ENCODE results near the gene HLA-DPA1. TPM values are rescaled to one million over a fixed set of nuclear protein-coding genes. Genes with fewer than 3 reads are reported as not detected.

Gene HLA-DPA1
- total and polyA plus RNA-seq, 10 of the 15 experiments (the other 5 are each of a cell fraction or from before 2014, with no cell fraction given): 508 to 1,640 (median 829) TPM

DNA sequence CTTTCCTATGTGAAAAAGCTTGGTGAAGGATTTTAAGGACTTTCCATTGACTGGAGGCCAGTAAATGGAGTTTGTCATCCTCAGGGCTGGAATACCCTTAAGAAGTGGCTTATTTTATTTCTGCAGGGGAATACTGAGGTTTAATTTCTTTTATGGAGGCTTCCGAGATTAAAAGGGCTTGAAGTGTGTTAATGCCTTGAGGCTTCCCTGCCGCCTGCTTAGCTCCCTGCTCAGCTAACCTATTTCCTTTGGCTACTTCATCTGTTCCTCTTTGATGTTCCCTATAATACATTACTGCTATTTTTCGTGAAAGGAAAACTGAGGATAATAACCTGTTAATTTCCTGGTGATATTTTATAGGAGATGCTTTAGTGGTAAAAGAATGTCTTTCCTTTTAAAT is 46.6 kb upstream of the HLA-DPA1 start:
- RAD21 ChIA-PET (ENCODE audit: unreplicated experiment): interaction anchor here (0.7 to 4.2 kb wide), 9 partner anchors 10 to 136 kb away, joined by 3 to 19 read pairs (median 6); no protein-coding TSS in a partner anchor
- ATAC-seq (no peak), FAIRE-seq (no peak), DNase-seq (ENCODE audit: low read depth, low spot score) (no peak)
- Histone ChIP-seq H3K4me2 (ENCODE audit: control insufficient read depth, insufficient read depth) (no peak overlapping the region), H3K27ac (ENCODE audit: control insufficient read depth, insufficient read depth) (no peak overlapping the region), H3K9ac (ENCODE audit: control insufficient read depth, insufficient read depth, low read length) (no peak overlapping the region), H3K27me3 (replicated peaks in 1 of 2; ENCODE audit: control insufficient read depth in 2 of 2, insufficient read depth in 2 of 2, low read length in 1 of 2) (peaks cover 0 to 2% of the 10 kb centered on the region in 2 experiments; a peak in 2 of 4 replicates), H3K79me2 (ENCODE audit: control insufficient read depth, insufficient read depth, low read length) (no peaks in the 10 kb centered on the region), H3K9me3 (replicated peaks; ENCODE audit: control insufficient read depth, insufficient read depth, low read length) (peaks cover 13% of the 10 kb centered on the region), H3K4me3 (no peak overlapping the region), H2AFZ (ENCODE audit: control insufficient read depth, low read depth, low read length) (no peak overlapping the region), H4K20me1 (ENCODE audit: control insufficient read depth, insufficient read depth) (no peaks in the 10 kb centered on the region), H3K4me1 (ENCODE audit: control insufficient read depth, insufficient read depth, low read length) (peaks cover 23% of the 10 kb centered on the region), H3K36me3 (ENCODE audit: control insufficient read depth in 2 of 2, insufficient read depth in 2 of 2, low read length in 1 of 2) (no peaks in the 10 kb centered on the region)
- CTCF ChIA-PET: interaction anchor here (0.9 to 8.9 kb wide), 18 partner anchors 8 to 135 kb away, joined by 3 to 184 read pairs (median 6); no protein-coding TSS in a partner anchor
- no peak for TF ChIP-seq TBL1XR1 (IDR thresholded peaks at IDR 0.05; ENCODE audit: low read depth, low read length)
- no peak for TF ChIP-seq ZSCAN29 (IDR thresholded peaks at IDR 0.05)
- no peak for TF ChIP-seq NFYB (IDR thresholded peaks at IDR 0.05; ENCODE audit: insufficient read depth, low read depth, low read length)
- TF ChIP-seq SP1 (IDR thresholded peaks at IDR 0.05; ENCODE audit: low read depth, low read length): no peak
- no peak for TF ChIP-seq GATAD2B (conservative IDR thresholded peaks at IDR 0.05; ENCODE audit: low read depth)
- intact Hi-C loops (cut with micrococcal nuclease; ENCODE audit: unreplicated experiment): no loop called here
- in situ Hi-C loops (cut with MboI): no loop called here
- SMC1A ChIA-PET (ENCODE audit: uncharacterized antibody, unreplicated experiment): interaction anchor here (0.6 to 8.9 kb wide), 14 partner anchors 7 to 224 kb away, joined by 3 to 139 read pairs (median 6); partner anchors contain the start of gene HLA-DOA
- POLR2A ChIA-PET: interaction anchor here (1.0 kb wide), 1 partner anchor 53 kb away, joined by 3 read pairs; no protein-coding TSS in a partner anchor
- BruUV-seq (replicated peaks): no TSS peak
- 44% methylated on average over 3 of the region's 3 CpGs for WGBS (ENCODE audit: insufficient coverage, insufficient replicate concordance, low lambda C conversion rate, missing lambda C conversion rate)

DNA sequence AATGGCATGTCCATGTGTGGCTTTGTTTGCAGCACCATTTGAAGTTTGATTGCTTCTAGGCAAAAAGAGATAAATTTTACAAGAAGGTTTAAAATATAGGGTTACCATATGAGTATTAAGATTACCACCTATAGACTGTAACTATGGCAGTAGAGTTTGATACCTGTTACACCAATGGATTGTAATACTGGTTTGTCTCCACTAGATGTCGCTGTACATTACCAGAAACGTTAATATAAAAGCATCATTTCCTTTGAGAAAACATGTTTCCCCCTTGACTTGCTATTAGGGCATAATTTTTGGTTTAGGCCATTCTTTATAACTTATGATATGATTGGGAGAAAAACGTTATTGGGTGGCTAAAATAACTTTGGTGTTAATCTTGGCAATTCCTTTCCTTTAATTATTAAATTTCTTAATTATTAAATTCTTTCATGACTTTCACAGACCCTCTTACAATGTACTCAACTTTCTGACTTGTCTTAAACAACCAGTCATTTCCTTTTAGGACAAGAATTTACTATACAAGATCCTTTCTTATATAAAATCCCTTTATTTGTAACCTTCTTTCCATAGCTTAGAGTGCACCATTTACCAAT is 45.2 kb upstream of the HLA-DPA1 start:
- DNase-seq (ENCODE audit: low read depth, low spot score) (no peak), FAIRE-seq (peak; percentile 96), ATAC-seq (peak; percentile 45)
- intact Hi-C loops (cut with micrococcal nuclease; ENCODE audit: unreplicated experiment): no loop called here
- no TSS peak for BruUV-seq (replicated peaks)
- Histone ChIP-seq H3K4me3 (no peak overlapping the region), H3K9ac (ENCODE audit: control insufficient read depth, insufficient read depth, low read length) (no peak overlapping the region), H4K20me1 (ENCODE audit: control insufficient read depth, insufficient read depth) (no peaks in the 10 kb centered on the region), H3K4me2 (ENCODE audit: control insufficient read depth, insufficient read depth) (0 out of 2 replicates have a peak overlapping the region, but pooled peaks have one; percentile 49), H3K27me3 (replicated peaks in 1 of 2; ENCODE audit: control insufficient read depth in 2 of 2, insufficient read depth in 2 of 2, low read length in 1 of 2) (peaks cover 0 to 2% of the 10 kb centered on the region in 2 experiments; a peak in 2 of 4 replicates), H3K36me3 (ENCODE audit: control insufficient read depth in 2 of 2, insufficient read depth in 2 of 2, low read length in 1 of 2) (no peaks in the 10 kb centered on the region), H3K9me3 (replicated peaks; ENCODE audit: control insufficient read depth, insufficient read depth, low read length) (peaks cover 7% of the 10 kb centered on the region; the same call in 2 of the 3 replicates), H3K4me1 (ENCODE audit: control insufficient read depth, insufficient read depth, low read length) (peaks cover 36% of the 10 kb centered on the region), H3K27ac (ENCODE audit: control insufficient read depth, insufficient read depth) (no peak overlapping the region), H2AFZ (ENCODE audit: control insufficient read depth, low read depth, low read length) (no peak overlapping the region), H3K79me2 (ENCODE audit: control insufficient read depth, insufficient read depth, low read length) (no peaks in the 10 kb centered on the region)
- CTCF ChIA-PET: interaction anchor here (0.6 to 8.9 kb wide), 25 partner anchors 9 to 218 kb away, joined by 3 to 184 read pairs (median 4); partner anchors contain the start of gene HLA-DPB1
- 0% methylated on average over 3 of the region's 3 CpGs for WGBS (ENCODE audit: insufficient coverage, insufficient replicate concordance, low lambda C conversion rate, missing lambda C conversion rate)
- in situ Hi-C loops (cut with MboI): loop anchor here (5.0 kb wide), 1 partner anchor 129 kb away; no protein-coding TSS in a partner anchor
- RAD21 ChIA-PET (ENCODE audit: unreplicated experiment): interaction anchor here (0.8 to 4.2 kb wide), 5 partner anchors 10 to 130 kb away, joined by 3 to 19 read pairs (median 6); no protein-coding TSS in a partner anchor
- SMC1A ChIA-PET (ENCODE audit: uncharacterized antibody, unreplicated experiment): interaction anchor here (0.7 to 8.9 kb wide), 10 partner anchors 10 to 129 kb away, joined by 3 to 139 read pairs (median 5); partner anchors contain the start of genes HLA-DOA and HLA-DPA1
- POLR2A ChIA-PET: interaction anchor here (1.1 to 1.4 kb wide), 2 partner anchors 89 to 124 kb away, joined by 3 read pairs; no protein-coding TSS in a partner anchor
- TF ChIP-seq SMC3 (IDR thresholded peaks at IDR 0.05; ENCODE audit: borderline replicate concordance, low read length): peak; percentile 79
- no peak for TF ChIP-seq MEF2A (IDR thresholded peaks at IDR 0.05; ENCODE audit: insufficient read depth, low read depth, low read length)
- TF ChIP-seq, protein P1, sequence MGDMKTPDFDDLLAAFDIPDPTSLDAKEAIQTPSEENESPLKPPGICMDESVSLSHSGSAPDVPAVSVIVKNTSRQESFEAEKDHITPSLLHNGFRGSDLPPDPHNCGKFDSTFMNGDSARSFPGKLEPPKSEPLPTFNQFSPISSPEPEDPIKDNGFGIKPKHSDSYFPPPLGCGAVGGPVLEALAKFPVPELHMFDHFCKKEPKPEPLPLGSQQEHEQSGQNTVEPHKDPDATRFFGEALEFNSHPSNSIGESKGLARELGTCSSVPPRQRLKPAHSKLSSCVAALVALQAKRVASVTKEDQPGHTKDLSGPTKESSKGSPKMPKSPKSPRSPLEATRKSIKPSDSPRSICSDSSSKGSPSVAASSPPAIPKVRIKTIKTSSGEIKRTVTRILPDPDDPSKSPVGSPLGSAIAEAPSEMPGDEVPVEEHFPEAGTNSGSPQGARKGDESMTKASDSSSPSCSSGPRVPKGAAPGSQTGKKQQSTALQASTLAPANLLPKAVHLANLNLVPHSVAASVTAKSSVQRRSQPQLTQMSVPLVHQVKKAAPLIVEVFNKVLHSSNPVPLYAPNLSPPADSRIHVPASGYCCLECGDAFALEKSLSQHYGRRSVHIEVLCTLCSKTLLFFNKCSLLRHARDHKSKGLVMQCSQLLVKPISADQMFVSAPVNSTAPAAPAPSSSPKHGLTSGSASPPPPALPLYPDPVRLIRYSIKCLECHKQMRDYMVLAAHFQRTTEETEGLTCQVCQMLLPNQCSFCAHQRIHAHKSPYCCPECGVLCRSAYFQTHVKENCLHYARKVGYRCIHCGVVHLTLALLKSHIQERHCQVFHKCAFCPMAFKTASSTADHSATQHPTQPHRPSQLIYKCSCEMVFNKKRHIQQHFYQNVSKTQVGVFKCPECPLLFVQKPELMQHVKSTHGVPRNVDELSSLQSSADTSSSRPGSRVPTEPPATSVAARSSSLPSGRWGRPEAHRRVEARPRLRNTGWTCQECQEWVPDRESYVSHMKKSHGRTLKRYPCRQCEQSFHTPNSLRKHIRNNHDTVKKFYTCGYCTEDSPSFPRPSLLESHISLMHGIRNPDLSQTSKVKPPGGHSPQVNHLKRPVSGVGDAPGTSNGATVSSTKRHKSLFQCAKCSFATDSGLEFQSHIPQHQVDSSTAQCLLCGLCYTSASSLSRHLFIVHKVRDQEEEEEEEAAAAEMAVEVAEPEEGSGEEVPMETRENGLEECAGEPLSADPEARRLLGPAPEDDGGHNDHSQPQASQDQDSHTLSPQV (IDR thresholded peaks at IDR 0.05): peak; percentile 76; the same call in 1 of the 2 replicates
- no peak for TF ChIP-seq YY1 (IDR thresholded peaks at IDR 0.05; ENCODE audit: low read depth, low read length)
- TF ChIP-seq ATF7 (IDR thresholded peaks at IDR 0.05; ENCODE audit: low read depth): no peak
- TF ChIP-seq HDAC6 (IDR thresholded peaks at IDR 0.05; ENCODE audit: unreplicated experiment): no peak
- TF ChIP-seq ZSCAN29 (IDR thresholded peaks at IDR 0.05): no peak
- TF ChIP-seq RAD21 (IDR thresholded peaks at IDR 0.05; ENCODE audit: insufficient read depth, low read depth, low read length): peak; percentile 62

All from GM12878 (cell line).